HG03045 (cell line): ENCODE measurements around the gene ZCCHC9.
"Not testable (repeated sequence)": the region's sequence is repeated elsewhere in the genome, so short reads cannot be mapped to it uniquely, and the experiment has no call there.

Experiments
- ATAC-seq: cut with Tn5 transposase; IDR thresholded peaks from one replicate; pipeline ENCODE4 v1.9.1; 2021; ENCODE audit warnings: mild to moderate bottlenecking, moderate library complexity; ENCODE audit not compliant: unreplicated experiment

ZCCHC9 gene

DNA sequence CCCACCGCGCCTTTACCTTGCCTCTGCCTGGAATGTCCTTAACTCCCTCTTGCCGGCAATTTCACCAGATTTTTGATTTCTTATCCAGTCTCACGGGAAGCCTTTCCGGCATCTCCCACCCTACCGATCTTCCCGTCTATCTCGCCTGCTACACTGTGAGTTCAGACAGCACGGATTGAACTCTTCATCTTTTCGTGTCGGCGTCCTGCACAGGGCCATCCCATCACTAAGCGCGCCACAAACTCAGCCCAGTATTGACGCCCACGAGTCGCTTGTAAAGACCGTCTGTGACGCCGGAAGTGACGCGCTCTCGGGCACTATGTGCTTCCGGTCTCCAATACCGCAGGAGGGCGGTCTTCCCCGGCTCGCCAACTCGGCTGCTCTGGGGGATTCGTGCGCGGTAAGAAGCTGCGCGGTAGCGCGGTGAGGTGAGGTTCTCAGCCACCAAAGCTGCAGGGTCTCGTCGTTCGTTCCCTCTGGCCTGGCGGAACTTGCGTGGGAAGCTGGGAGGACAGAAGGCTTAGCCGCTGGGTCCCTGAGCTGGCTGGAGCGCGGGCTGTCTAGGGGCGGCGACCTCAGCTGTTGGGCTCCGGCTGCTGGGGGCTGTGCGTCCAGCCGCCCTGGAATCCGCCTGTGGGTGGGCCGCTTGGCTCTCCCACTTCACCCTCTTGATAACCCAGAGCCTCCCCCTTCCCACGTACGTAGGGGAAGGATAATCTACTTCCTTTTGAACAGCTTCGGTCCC is at the start of gene ZCCHC9:
Gene ZCCHC9 (plus strand): TSS at position 317 of the 745 bp plus-strand sequence. CDS start 3,171 bp downstream, outside the sequence.
- peak; percentile 98 for ATAC-seq

- no peak for ATAC-seq
These were observed 49.5 kb upstream of the ZCCHC9 start for GRCh38 chr5:81251922-81252321.

DNA sequence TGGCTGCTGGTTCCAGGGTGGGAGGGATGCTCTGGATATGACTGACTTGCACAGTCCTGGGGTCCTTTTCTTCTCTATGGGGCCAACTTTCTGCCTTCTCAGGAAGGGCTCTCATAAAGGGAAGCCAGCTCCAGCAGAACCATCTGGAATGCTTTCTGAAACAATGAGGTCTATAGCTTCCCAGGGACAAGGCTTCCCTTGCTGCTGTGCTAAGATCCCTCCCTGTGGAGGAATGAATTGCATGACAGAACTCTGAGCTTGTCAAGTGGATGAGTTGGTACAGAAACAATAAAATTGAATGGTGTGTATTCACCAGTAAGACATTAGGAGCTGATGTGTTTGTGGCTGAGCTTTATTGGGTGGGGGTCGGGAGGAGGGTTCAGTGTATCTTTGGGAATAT is 48.5 kb upstream of the ZCCHC9 start:
- no peak for ATAC-seq

DNA sequence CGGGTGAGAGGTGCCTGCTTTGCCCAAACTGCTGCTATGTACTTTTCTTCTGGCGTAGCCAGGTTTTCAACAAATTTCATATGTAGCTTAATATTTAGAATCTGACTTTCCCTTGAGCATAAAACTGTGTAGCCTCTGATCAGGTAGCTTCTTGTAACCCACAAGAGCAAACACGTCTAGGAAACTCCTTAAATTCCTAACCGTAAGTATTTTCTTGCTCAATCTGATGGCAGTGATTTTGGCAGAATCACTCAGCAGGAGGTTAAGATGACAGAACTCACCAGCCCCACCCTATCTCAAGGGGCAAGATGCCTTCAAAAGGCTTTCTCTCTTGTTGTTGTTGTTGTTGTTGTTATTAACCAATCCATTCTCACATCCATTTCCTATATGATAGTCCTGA is 47.5 kb upstream of the ZCCHC9 start:
- ATAC-seq, result no peak

GRCh38 chr5:81254886-81255559 is 46.4 kb upstream of the ZCCHC9 start:
- no peak for ATAC-seq

DNA sequence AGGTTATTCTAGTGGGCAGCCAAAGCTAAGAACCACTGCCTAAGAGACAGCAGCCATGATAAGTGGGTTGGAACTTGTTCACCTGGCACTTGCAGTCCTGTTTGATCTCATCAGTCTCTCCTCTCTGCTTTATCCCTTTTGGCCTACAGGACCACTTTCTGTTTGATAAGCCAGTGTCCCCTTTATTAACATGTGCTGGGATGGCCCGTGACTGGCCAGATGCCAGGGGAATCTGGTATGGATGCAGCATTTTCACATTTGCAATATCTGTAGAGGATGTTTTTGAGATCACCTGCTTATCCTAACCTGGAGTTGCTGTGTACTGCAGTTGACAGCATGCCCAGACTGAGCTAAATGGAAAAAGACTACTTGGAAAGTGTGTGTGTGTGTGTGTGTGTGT is 44.6 kb upstream of the ZCCHC9 start:
- ATAC-seq, result no peak

DNA sequence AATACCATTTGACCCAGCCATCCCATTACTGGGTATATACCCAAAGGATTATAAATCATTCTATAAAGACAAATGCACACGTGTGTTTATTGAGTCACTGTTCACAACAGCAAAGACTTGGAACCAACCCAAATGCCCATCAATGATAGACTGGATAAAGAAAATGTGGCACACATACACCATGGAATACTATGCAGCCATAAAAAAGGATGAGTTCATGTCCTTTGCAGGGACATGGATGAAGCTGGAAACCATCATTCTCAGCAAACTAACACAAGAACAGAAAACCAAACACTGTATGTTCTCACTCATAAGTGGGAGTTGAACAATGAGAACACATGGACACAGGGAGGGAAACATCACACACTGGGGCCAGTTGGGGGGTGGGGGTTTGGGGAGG is 38.6 kb upstream of the ZCCHC9 start:
- not testable (repeated sequence) for ATAC-seq

- no peak for ATAC-seq
These were observed 36.3 kb upstream of the ZCCHC9 start for GRCh38 chr5:81265101-81265500.

- ATAC-seq, result no peak
These were observed 32.7 kb upstream of the ZCCHC9 start for GRCh38 chr5:81268521-81269196.

GRCh38 chr5:81269751-81270393 is 31.5 kb upstream of the ZCCHC9 start:
- ATAC-seq, result no peak

- ATAC-seq, result not testable (repeated sequence)
These were observed 30.9 kb upstream of the ZCCHC9 start for GRCh38 chr5:81270394-81271027.

DNA sequence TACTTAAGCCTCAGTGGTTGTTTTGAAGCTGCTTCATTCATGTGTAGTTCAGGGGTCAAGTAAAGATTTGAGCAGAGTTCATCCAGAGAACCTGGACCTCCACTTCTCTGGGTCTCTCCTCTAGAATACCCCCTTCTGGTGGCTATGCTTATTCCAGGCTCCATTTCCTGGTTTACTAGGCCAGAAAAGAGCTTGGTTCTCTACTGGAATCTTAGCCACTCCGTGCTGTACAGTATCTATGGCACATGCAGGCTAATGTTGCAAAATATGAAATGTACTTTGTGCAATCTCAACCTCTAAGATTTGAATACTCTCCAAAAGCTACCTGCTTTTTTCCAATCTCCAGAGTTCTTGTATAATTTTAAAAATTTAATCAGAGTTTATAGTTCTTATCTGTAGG is 17.4 kb upstream of the ZCCHC9 start:
- ATAC-seq, result no peak

DNA sequence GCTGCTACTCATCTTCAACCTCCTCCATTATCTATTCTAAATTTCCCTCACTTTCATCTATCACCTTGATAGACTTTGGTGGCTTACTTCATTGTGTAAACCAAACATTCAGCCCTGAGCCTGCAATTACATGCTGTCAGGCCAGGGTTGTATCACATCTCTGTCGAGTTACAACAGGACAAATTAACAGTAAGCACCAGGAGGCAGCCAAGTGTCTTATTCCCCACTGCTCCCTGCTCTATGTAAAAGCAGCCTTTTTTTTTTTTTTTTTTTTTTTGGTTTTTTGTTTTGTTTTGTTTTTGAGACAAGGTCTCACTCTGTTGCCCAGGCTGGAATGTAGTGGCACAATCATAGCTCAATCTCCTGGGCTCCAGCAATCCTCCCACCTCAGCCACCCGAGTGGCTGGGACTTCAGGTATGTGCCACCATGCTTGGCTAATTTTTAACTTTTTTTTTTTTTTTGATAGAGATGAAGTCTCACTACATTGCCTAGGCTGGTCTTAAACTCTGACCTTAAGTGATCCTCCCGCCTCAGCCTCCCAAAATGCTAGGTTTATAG is 15.2 kb upstream of the ZCCHC9 start:
- ATAC-seq, result no peak

- no peak for ATAC-seq
These were observed 13.4 kb upstream of the ZCCHC9 start for GRCh38 chr5:81288021-81288433.

GRCh38 chr5:81290146-81290545 is 11.2 kb upstream of the ZCCHC9 start:
- no peak for ATAC-seq

GRCh38 chr5:81292130-81292529 is 9.3 kb upstream of the ZCCHC9 start:
- ATAC-seq, result no peak

- ATAC-seq, result not testable (repeated sequence)
These were observed 7.4 kb upstream of the ZCCHC9 start for GRCh38 chr5:81294021-81294420.

DNA sequence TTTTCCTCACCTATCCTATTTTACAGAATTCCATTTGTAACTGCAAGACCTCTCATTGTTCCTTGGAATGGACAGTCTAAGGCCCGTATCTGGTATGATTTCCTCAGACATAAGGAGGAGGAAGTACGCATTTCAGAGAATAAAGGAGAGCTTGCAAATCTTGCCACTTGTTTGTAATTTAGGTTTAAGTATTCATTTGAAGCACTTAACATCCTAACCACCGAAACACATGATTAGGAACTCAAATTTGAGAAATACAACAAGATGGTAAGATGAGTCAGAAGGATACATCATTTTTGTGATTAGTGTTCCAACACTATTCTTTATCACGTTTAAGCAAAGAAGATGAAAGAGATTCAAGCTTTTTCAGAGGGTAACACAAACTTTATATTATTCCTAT is 3.9 kb upstream of the ZCCHC9 start:
- ATAC-seq, result no peak

GRCh38 chr5:81300921-81301270 is 491 bp upstream of the ZCCHC9 start:
- no peak for ATAC-seq

DNA sequence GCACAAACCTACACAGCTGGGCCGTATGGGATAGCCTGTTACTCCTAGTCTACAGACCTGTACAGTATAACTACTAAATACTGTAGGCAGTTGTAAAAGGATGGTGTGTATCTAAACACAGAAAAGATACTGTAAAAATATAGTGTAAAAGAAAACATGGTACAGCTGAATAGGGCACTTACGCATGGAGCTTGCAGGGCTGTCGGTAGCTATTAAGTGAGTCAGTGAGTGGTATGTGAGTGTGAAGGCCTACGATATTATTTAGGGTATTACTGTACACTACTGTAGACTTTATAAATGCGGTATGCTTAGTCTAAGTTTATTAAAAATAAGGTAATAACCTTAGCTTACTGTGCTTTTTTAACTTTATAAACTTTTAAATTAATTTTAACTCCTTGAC is 1.2 kb downstream of the ZCCHC9 start:
- no peak for ATAC-seq

DNA sequence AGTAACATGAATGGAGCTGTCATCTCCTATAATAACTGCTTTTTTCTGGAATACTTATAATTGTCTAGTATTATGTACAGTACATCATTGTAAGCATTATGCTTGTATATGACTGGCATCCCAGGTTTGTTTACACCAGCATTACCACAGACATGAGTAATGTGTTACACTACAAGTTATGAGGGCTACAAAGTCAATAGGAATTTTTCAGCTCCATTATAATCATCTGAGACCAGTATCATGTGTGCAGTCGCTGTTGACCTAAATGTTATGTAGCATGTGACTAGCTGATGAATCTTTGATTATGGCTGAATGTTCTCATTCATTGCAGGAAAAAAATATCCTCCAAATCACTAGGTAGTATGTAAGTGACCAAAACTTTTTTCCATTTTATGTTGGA is 2.2 kb downstream of the ZCCHC9 start:
- ATAC-seq, result no peak
